M059J (cell line): ENCODE results near the gene FAM193A. TPM values are rescaled to one million over a fixed set of nuclear protein-coding genes. Genes with fewer than 3 reads are reported as not detected.
"Not testable (repeated sequence)": the region's sequence is repeated elsewhere in the genome, so short reads cannot be mapped to it uniquely, and the experiment has no call there.

Experiments used
- DNase-seq: peaks from one replicate; pipeline ENCODE4 v3.0.0-alpha.2; 2012; ENCODE audit warnings: low read depth
- total RNA-seq: library from RNA; depleted of rRNA; stranded (reverse); fragments of >200 nt; shearing (Covaris generic); gene quantifications from 2 replicates; pipeline ENCODE4 v1.2.3, GENCODE V29; 2014

Gene FAM193A
- total RNA-seq, 1 experiment from 2014 or later = 12.7 TPM

GRCh38 chr4:2574863-2575262 is 38.4 kb downstream of the FAM193A start:
- no peak for DNase-seq

GRCh38 chr4:2576290-2576689 is 39.8 kb downstream of the FAM193A start:
- DNase-seq = no peak

GRCh38 chr4:2578106-2578505 is 41.7 kb downstream of the FAM193A start:
- DNase-seq = no peak

DNA sequence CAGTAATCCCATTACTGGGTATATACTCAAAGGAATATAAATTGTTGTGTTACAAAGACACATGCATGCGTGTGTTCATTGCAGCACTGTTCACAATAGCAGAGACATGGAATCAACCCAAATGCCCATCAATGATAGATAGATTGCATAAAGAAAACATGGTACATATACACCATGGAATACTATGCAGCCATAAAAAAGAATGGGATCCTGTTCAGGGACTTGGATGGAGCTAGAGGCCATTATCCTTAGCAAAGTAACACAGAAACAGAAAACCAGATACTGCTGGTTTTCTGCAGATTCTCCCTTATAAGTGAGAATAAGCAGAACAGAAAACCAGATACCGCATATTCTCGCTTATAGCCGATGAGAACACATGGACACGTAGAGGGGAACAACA is 43.5 kb downstream of the FAM193A start:
- no peak for DNase-seq

DNA sequence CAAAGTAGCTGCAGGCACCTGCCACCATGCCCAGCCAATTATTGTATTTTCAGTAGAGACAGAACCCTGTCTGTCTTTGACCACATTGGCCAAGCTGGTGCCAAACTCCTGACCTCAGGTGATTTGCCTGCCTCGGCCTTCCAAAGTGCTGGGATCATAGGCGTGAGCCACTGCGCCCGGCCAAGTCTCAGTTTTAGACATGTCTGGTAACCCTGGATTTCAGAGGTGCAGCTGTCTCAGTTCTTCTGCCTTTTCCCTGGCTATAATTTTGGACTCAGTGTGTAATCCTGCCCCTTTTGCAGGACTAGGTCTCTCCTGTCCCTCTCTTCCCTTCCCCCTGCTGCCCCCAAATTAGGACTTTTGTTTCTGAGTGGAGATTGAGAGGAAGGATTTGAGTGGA is 46.6 kb downstream of the FAM193A start:
- DNase-seq = no peak

DNA sequence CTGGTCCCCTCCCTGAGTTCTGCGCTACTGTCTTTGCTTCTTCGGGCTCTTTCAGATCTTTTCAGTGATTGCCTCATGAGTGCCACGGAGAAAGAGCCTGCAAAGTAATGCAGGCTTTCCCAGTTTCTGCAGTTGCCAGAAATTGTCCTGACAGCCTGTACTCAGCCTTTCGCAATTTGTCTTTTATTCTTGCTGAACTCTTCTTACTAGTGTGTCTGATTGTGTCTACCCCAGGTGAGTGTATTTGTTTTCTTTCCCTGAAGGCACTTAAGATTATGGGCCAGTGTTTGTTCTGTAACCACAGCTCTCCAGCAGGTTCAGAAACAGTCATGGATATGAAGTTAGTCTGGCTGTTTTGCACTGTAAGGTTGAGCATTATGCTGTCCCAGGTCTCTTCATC is 47.1 kb downstream of the FAM193A start:
- DNase-seq = peak; percentile 20

GRCh38 chr4:2586502-2586901 is 50.1 kb downstream of the FAM193A start:
- no peak for DNase-seq

DNA sequence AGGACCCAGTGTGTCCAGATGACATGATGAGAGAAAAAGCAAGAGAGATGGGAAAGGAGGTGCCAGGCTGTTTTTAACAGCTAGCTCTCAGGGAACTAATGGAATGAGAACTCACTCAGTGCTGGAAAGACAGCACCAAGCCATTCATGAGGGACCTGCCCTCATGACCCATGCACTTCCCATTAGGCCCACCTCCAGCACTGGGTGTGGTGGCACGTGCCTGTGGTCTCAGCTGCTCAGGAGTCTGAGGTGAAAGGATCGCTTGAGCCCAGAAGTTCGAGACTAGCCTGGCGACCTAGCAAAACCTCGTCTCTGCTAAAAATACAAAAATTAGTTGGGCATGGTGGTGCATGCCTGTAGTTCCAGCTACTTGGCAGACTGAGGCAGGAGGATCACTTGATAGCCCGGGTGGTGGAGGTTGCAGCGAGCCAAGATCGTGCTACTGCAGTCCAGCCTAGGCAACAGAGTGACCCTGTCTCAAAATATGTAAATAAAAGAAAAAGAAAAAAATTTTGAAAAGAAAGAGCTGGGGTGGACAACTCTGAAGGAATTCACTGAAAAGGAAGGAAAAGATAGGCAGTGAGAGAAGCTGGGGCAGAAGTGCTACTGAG is 50.9 kb downstream of the FAM193A start:
- DNase-seq = no peak

GRCh38 chr4:2588259-2588658 is 51.8 kb downstream of the FAM193A start:
- DNase-seq = no peak

GRCh38 chr4:2591189-2591588 is 54.7 kb downstream of the FAM193A start:
- DNase-seq = no peak

- DNase-seq = not testable (repeated sequence)
These were observed 55.6 kb downstream of the FAM193A start for GRCh38 chr4:2592014-2592413.

DNA sequence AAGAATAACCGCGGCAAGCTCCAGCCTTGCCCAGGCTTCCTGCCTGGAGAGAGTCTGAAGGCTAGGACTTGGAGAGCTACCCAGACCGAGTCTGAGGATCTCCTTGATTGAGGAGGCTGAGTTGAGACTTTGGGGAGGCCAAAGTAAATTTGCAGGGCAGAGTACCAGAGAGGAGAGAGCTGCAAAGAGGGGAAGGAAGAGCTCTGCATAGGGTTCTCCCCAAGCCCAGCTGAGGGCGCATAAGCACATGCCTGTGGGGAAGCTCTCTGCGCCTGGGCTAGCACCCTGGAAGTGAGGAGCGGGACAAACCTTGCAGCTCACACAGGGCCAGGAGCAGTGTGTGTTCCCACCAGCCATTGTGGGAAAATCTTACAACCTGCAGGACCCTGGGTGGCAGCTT is 56.1 kb downstream of the FAM193A start:
- no peak for DNase-seq

- no peak for DNase-seq
These were observed 56.6 kb downstream of the FAM193A start for GRCh38 chr4:2593003-2593402.

DNA sequence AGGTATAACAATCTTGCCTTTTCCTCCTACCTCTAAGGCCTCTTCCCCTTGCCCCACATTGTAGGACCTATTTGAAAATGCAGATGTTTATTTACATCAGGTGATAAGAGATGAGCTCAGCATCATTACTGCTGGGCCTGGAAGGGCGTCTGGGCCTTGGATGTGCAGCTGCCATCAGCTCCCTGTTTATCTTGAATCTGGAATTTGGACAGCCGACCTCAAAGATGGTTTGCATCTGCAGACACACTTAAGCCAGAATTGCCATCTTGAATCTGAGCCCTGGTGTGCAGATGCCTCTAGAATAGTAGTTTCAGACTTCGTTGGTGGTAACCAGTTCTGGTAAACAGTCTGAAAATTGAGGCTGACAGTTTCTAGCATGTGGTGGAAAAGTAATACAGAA is 59.0 kb downstream of the FAM193A start:
- DNase-seq = no peak

GRCh38 chr4:2595952-2596552 is 59.6 kb downstream of the FAM193A start:
- no peak for DNase-seq

DNA sequence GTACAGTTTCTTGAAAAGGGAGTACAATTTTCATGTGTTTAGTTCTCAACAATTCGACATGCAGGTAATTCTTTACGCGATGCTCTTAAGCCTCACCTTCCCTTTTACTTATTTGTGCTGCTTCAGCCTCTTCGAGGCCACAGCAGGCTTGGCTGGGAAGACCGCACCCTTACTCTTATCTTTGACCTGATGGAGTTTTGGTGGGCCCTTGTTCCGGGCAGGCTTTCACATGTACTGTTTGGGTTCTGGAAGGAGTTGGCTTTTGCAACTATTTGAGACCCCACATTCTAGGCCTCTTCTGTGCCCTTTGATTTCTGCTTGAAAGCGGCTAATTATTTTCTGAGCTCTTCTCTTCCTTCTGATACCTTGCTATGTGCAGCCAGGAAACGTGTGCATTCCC is 60.2 kb downstream of the FAM193A start:
- DNase-seq = no peak

DNA sequence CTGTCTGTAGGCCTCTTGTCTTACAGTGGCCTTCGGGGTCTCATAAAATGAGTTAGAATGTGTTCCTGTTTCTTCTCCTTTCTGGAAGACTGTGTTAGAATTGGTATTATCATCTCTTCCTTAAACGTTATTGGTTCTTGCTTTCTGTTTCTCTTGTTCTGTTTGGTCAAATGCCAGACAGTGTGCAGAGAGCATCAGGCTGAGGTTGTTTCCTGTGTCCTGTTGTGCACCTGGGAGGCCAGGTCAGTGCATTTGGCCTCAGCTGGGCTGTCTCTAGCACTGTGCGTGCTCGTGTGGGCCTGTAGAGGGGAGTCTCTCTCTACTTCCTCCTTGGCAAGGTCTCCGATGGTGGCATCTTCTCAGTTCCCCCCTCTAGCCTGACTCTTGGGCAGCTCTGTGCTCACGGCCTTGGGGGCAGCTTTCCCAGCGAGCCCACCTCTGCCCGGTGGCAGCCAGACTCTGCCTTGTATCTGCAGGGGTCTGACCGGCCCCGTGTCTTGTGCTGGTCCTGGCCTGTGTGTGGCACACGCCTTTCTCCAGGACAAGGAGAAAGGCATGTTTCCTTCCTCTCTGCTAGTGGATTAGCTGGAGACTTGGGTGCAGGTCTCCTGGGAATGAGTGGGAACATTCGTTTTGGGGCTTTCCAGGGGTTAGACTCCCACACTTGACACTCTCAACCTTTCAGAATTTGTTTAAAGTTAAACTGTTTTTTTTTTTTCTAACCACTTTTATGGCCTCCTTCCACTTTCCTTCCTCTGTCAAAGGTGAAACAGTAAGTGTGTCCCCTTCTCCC is 62.3 kb downstream of the FAM193A start:
- no peak for DNase-seq

DNA sequence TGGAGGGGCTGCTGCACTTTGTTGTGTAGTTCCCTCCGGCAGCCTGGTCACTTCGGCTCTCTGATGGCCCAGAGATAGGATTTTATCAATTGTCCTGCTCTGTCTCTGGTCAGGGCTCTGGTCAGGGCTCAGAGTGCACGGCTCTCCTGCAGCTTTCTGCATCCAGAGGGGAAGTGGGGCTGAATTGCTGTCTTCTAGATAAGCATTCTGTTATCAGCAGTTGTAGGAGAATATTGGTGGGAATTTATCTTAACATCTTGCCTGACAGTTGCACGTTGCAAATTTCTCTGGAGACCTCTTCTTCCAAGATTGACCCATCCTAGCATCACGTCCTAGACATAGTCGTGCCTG is 62.8 kb downstream of the FAM193A start:
- DNase-seq = no peak

- DNase-seq = no peak
These were observed 64.4 kb downstream of the FAM193A start for GRCh38 chr4:2600878-2601277.

DNA sequence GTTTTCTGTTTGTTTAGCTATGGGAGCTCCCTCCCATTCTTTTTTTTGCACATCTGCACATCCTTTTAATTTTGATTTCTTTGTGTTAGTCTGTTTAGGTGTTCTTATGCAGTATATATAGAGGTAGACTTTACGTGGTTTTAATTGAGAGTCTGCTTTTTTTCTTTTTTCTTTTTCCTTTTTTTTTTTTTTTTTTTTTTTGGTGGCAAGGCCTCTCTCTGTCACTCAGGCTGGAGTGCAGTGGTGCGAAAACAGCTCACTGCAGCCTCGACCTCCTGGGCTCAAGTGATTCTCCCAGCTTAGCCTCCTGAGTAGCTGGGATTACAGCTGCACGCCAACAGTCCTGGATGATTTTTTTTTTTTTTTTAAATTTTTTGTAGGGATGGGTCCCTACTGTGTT is 68.2 kb downstream of the FAM193A start:
- DNase-seq = no peak

DNA sequence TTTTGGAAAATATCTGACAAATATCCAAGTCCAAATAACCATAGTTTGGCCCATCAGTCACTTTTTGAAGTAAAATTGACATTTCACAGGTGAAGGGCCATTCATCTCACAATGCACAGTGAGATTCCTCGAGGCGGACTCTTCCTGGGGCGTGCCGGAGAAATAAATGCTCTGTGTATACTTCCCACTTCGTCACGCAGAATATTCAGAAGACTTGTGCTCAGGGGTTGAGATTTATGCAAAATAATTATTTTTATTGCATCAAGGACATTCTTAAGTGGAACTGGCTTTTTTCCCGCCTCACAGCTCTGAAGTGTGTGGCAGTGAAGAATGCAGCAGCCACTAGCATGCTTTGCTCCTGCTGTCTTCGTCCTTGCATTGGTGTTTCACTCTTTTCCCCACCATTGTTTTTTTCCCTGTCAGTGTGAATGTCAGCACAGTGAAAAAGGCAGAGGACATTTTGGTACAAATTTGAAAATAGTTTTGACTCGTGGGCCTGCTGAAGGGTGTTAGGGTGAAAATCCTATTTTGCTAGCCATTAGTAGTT is 70.6 kb downstream of the FAM193A start:
- DNase-seq = no peak

GRCh38 chr4:2607822-2608221 is 71.4 kb downstream of the FAM193A start:
- no peak for DNase-seq

GRCh38 chr4:2608291-2608690 is 71.8 kb downstream of the FAM193A start:
- DNase-seq = no peak
